Ovary (tissue), 9 donors: Measurements from ENCODE around the gene B9D1. TPM values are rescaled to one million over a fixed set of nuclear protein-coding genes. Genes with fewer than 3 reads are reported as not detected.

ENCODE experiments used
- DNase-seq, 5 donors: peaks; one replicate each; pipeline ENCODE4 v3.0.0-alpha.2; 2019 to 2020
- H3K27ac ChIP-seq, 2 donors: fragments of 200-600 bp; one replicate each; pipeline versions ENCODE4 v1.5.1 to v1.8.0; 2019 to 2022
- H3K27me3 ChIP-seq: fragments of 200-600 bp; one replicate; pipeline ENCODE4 v1.8.0; 2022
- H3K36me3 ChIP-seq: fragments of 200-600 bp; sonication (generic); one replicate; pipeline ENCODE4 v1.5.1; 2019
- H3K4me1 ChIP-seq: one replicate; pipeline ENCODE4 v1.8.1; 2013; ENCODE audit warnings: mild to moderate bottlenecking, moderate library complexity; ENCODE audit not compliant: insufficient read depth
- H3K4me3 ChIP-seq: fragments of 200-600 bp; sonication (generic); one replicate; pipeline ENCODE4 v1.5.1; 2017
- H3K9me3 ChIP-seq, 2 donors: fragments of 200-600 bp in 1 of 2; sonication (generic) in 1 of 2; one replicate each; pipeline versions ENCODE4 v1.5.1 to v1.8.1; 2013 to 2019; ENCODE audit warnings: mild to moderate bottlenecking in 1 of 2, moderate library complexity in 1 of 2
- EP300 ChIP-seq: sonication (generic); formaldehyde crosslinking; IDR thresholded peaks from one replicate; pipeline ENCODE4 v1.6.1; 2017; ENCODE audit warnings: antibody characterized with exemption
- POLR2A ChIP-seq: fragments of 450-650 bp; IDR thresholded peaks from one replicate; pipeline ENCODE4 v1.6.1; 2017; ENCODE audit warnings: antibody characterized with exemption, mild to moderate bottlenecking, moderate library complexity
- WGBS, 3 donors: extraction: QIAGEN DNeasy Blood & Tissue Kit in 1 of 3; methylation state at CpG; one replicate each; pipeline versions ENCODE4 v1.1.5 to v1.1.7; 2013 to 2017; 5-methylcytosine and 5-hydroxymethylcytosine counted together
- intact Hi-C, 4 donors: fragments of 100-400 bp; cut with DNase I; formaldehyde crosslinking; loops; one replicate each; pipeline versions ENCODE4 v1.11.0 to v1.15.1; 2022 to 2023
- polyA plus RNA-seq, 2 donors: library from polyadenylated mRNA; stranded (reverse); fragments of 200-250 nt in 1 of 2; fragments of 350-450 nt in 1 of 2; fragmentation: Illumina TruSeq in 1 of 2; extraction: RNeasy Lipid Tissue Mini Kit (QIAGEN cat#74804) in 1 of 2; gene quantifications; one replicate each; pipeline ENCODE4 v1.2.3, GENCODE V29; 2013 to 2014
- total RNA-seq, 7 donors: library from RNA; depleted of rRNA in 2 of 7; stranded (reverse); fragments of >200 nt in 2 of 7; fragmentation: NEBNext Ultra II Directional in 3 of 7; extraction: Animal tissue kit (Norgen Biotek cat#: 25700) in 3 of 7; gene quantifications; one replicate each; pipeline versions ENCODE4 v1.1.0 to v1.2.4, GENCODE V29; 2016 to 2023
- TF ChIP-seq, protein P1 (sequence below), 3 donors: fragments of 450-650 bp in 2 of 3; fragments of 200-600 bp in 1 of 3; IDR thresholded peaks; one replicate each; pipeline versions ENCODE4 v1.5.1 to v1.8.0; 2016 to 2022; ENCODE audit warnings: antibody characterized with exemption in 3 of 3, mild to moderate bottlenecking in 1 of 3
- donor health status: DM: no; HTN: no; CAD: no; lungs with moderate emphysema.
- donor health status: DM: no; HTN: no; CAD: no.
- donor health status: Bipolar disorder and iron deficiency.
- donor health status: DM: yes; HTN: yes; CAD: no.
- donor health status: DM: no; HTN: no; CAD: no.
- donor health status: DM: yes; HTN: yes; CAD: no.

The B9D1 gene
- total and polyA plus RNA-seq, 9 donors, result 11.9 to 60.5 (median 22.2) TPM

DNA sequence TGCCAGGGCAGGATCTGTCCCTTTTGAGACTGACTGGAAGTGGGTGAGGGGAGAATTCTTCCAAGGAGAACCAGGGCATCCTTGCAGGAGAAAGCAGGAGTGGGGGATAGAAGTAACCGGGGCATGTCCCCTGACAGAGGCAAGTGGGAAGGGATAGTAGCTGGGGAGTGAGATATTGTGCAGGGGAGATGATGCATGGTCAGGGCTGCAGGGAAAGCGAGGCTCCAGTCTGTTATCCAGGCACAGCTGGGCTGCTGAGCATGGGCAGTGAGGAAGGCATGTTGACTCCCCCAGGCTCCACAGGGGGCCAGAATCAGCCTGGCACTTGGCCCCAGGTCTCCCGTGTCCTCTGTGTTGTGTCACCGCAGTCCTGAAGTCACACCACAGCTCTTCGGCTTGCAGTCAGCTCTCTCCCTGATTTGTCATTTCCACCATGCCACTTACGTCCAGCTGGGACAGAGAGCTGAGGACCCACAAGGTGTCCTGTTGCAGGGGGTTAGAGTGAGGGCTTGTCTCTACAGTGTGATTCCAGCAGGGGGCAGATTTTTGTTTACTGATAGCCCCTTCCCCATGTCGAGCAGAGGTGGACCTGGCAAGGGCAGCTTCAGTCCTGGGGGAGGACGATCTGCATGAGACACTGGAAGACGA is 40.9 kb downstream of the B9D1 start:
- Histone ChIP-seq H3K27me3 (no peaks in the 10 kb centered on the region), H3K4me3 (no peak overlapping the region), H3K9me3 (no peaks in the 10 kb centered on the region), H3K4me1 (peaks cover 4% of the 10 kb centered on the region), H3K27ac (no peak overlapping the region), H3K36me3 (no peaks in the 10 kb centered on the region)
- no peak for TF ChIP-seq POLR2A
- DNase-seq, result peak in 1 of 5 donors; percentile 17
- WGBS, 3 donors, result 87 to 89% (median 87%) methylated on average over 9 of the region's 9 CpGs
- intact Hi-C loops, result no loop called here

DNA sequence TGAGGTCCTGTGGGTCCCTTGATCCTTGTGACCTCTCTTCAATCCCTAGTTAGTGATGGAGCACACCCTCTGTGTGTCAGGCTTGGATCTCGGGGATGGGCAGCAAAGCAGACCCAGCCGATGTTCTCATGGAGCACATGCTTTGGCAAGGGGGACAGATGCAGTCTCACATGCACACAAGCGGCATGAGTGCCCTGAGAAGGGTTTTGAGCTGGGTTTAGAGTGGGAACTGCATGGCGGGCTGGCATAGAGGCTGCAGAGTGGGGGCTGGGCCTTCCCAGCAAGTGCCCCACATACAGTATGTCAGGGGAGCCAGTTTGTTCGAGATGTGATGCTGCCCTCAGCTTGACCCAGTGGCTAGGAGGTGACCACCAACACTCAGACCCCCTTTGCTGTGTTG is 41.6 kb downstream of the B9D1 start:
- Histone ChIP-seq H3K9me3 (no peaks in the 10 kb centered on the region), H3K4me3 (no peak overlapping the region), H3K27me3 (no peaks in the 10 kb centered on the region), H3K36me3 (no peaks in the 10 kb centered on the region), H3K27ac (no peak overlapping the region), H3K4me1 (peaks cover 4% of the 10 kb centered on the region)
- WGBS, 3 donors, result 91 to 97% (median 95%) methylated on average over 5 of the region's 5 CpGs
- TF ChIP-seq, protein P1, sequence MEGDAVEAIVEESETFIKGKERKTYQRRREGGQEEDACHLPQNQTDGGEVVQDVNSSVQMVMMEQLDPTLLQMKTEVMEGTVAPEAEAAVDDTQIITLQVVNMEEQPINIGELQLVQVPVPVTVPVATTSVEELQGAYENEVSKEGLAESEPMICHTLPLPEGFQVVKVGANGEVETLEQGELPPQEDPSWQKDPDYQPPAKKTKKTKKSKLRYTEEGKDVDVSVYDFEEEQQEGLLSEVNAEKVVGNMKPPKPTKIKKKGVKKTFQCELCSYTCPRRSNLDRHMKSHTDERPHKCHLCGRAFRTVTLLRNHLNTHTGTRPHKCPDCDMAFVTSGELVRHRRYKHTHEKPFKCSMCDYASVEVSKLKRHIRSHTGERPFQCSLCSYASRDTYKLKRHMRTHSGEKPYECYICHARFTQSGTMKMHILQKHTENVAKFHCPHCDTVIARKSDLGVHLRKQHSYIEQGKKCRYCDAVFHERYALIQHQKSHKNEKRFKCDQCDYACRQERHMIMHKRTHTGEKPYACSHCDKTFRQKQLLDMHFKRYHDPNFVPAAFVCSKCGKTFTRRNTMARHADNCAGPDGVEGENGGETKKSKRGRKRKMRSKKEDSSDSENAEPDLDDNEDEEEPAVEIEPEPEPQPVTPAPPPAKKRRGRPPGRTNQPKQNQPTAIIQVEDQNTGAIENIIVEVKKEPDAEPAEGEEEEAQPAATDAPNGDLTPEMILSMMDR (IDR thresholded peaks at IDR 0.05), result no peak
- TF ChIP-seq EP300 (no peak), POLR2A (no peak)
- intact Hi-C loops, result no loop called here
- peak in 1 of 5 donors; percentile 16 for DNase-seq

DNA sequence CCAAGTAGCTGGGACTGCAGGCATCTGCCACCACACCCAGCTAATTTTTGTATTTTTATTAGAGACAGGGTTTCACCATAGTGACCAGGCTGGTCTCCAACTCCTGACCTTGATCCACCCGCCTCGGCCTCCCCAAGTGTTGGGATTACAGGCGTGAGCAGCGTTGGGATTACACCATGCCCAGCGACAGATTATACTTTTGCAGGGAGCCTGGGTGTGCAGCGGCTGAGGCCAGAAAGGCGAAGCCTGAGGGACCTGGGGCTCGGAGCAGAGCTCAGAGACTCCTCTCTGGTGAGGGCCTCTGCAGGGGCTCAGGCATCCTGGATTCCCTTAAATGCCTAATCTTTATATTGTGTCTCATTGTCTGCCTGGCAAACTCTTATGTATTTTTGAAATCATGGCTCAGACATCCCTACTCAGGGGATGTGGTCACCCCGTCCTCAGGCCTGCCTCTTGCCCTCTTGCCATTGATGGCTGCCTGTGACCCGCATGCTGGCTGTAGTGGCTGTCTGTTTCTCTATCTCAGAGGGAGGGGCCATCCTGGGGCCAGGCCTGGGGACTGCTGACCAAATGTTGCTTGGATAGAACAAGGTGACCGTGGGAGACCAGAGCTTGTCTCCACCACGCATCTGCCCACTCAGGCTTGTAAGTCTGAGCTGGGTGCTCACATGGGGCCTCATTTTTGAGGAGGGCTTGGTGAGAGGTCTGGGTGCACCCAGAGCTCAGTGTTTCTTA is 42.6 kb downstream of the B9D1 start:
- TF ChIP-seq, protein P1 (IDR thresholded peaks at IDR 0.05), result no peak
- TF ChIP-seq EP300, result no peak
- no peak for TF ChIP-seq POLR2A
- Histone ChIP-seq H3K27ac (no peak overlapping the region), H3K9me3 (no peaks in the 10 kb centered on the region), H3K27me3 (no peaks in the 10 kb centered on the region), H3K4me3 (no peak overlapping the region), H3K4me1 (peaks cover 4% of the 10 kb centered on the region), H3K36me3 (no peaks in the 10 kb centered on the region)
- WGBS, 3 donors, result 94 to 95% (median 95%) methylated on average over 12 of the region's 12 CpGs
- DNase-seq, result peak in 1 of 5 donors; percentile 28
- intact Hi-C loops, result no loop called here

DNA sequence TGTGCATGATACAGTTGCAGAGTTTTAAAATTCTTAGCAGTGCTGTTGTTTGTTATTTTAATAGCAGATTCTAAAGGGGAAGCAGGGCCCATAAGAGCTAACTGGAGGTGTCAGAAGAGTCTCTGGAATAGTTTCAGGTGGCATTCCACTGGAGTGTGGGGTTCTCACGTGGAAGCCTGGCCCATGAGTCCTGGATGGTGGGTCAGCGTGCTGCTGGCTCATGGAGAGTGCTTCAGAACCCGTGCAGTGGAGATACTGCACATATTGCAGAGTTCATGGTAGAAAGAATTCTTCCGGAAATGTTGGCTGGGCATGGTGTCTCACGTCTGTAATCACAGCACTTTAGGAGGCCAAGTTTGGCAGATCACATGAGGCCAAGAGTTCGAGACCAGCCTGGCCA is 43.9 kb downstream of the B9D1 start:
- Histone ChIP-seq H3K9me3 (no peaks in the 10 kb centered on the region), H3K4me1 (peaks cover 4% of the 10 kb centered on the region), H3K27me3 (no peaks in the 10 kb centered on the region), H3K36me3 (no peaks in the 10 kb centered on the region), H3K27ac (no peak overlapping the region), H3K4me3 (no peak overlapping the region)
- intact Hi-C loops, result no loop called here
- DNase-seq, result peak in 1 of 5 donors; percentile 14
- WGBS, 3 donors, result 85 to 89% (median 85%) methylated on average over 6 of the region's 6 CpGs
- TF ChIP-seq POLR2A (no peak), EP300 (no peak)
- TF ChIP-seq, protein P1 (IDR thresholded peaks at IDR 0.05), result no peak
